Fibroblast of lung (primary cell): ENCODE data around the gene LTO1. TPM values are rescaled to one million over a fixed set of nuclear protein-coding genes. Genes with fewer than 3 reads are reported as not detected.

ENCODE experiments used
- DNase-seq, 2 donors: peaks; one replicate each; pipeline versions ENCODE4 v3.0.0 to v3.0.0-alpha.2; 2010; ENCODE audit warnings: low read depth in 2 of 2
- H2AFZ ChIP-seq: 2 replicates; pipeline ENCODE4 v1.5.1; 2012; ENCODE audit warnings: low read length, control low read depth, inconsistent platforms
- H3K27ac ChIP-seq: 2 replicates; pipeline ENCODE4 v1.5.1; 2011; ENCODE audit warnings: low read length, control low read depth; ENCODE audit not compliant: insufficient read depth
- H3K27me3 ChIP-seq: 2 replicates; pipeline ENCODE4 v1.5.1; 2011; ENCODE audit warnings: mild to moderate bottlenecking, low read length; ENCODE audit not compliant: control insufficient read depth, insufficient read depth
- H3K36me3 ChIP-seq: 2 replicates; pipeline ENCODE4 v1.5.1; 2011; ENCODE audit warnings: low read length; ENCODE audit not compliant: control insufficient read depth, insufficient read depth
- H3K4me1 ChIP-seq: 2 replicates; pipeline ENCODE4 v1.5.1; 2011; ENCODE audit warnings: low read length; ENCODE audit not compliant: control insufficient read depth, insufficient read depth; ENCODE audit errors: extremely low read depth
- H3K4me2 ChIP-seq: 2 replicates; pipeline ENCODE4 v1.5.1; 2011; ENCODE audit warnings: low read length, control low read depth; ENCODE audit not compliant: insufficient read depth; ENCODE audit errors: extremely low read depth
- H3K4me3 ChIP-seq, 4 experiments: fragments of 200-600 bp in 1 of 4; sonication (generic) in 1 of 4; replicated peaks in 1 of 4; 2 replicates each; pipeline ENCODE4 v1.5.1; 2011 to 2016; ENCODE audit warnings: low read length in 4 of 4, low read depth in 3 of 4, mild to moderate bottlenecking in 3 of 4, control low read depth in 2 of 4, inconsistent platforms in 1 of 4, mixed read lengths in 1 of 4; ENCODE audit not compliant: insufficient read depth in 1 of 4; ENCODE audit errors: control extremely low read depth in 1 of 4
- H3K79me2 ChIP-seq: 2 replicates; pipeline ENCODE4 v1.5.1; 2012; ENCODE audit warnings: mild to moderate bottlenecking, low read length, inconsistent platforms; ENCODE audit not compliant: control insufficient read depth, insufficient read depth
- H3K9ac ChIP-seq: 2 replicates; pipeline ENCODE4 v1.5.1; 2011; ENCODE audit warnings: mild to moderate bottlenecking, low read length, control low read depth; ENCODE audit not compliant: insufficient read depth
- H3K9me3 ChIP-seq: 2 replicates; pipeline ENCODE4 v1.5.1; 2012; ENCODE audit warnings: low read depth, low read length; ENCODE audit not compliant: control insufficient read depth, insufficient read depth
- H4K20me1 ChIP-seq: 2 replicates; pipeline ENCODE4 v1.5.1; 2011; ENCODE audit warnings: low read length; ENCODE audit not compliant: control insufficient read depth, insufficient read depth; ENCODE audit errors: extremely low read depth
- CTCF ChIP-seq, 2 donors: IDR thresholded peaks in 1 of 2; conservative IDR thresholded peaks in 1 of 2; 1 replicate in 1 of 2; 2 replicates in 1 of 2; pipeline ENCODE4 v1.5.1; 2011 to 2012; ENCODE audit warnings: low read length in 2 of 2, control low read depth in 1 of 2, inconsistent platforms in 1 of 2, low read depth in 1 of 2, mild to moderate bottlenecking in 1 of 2
- EZH2 ChIP-seq: IDR thresholded peaks from 2 replicates; pipeline ENCODE4 v1.5.1; 2012; ENCODE audit warnings: low read length, control low read depth, mild to moderate bottlenecking; ENCODE audit errors: missing control alignments
- polyA plus RNA-seq, 2 donors: library from polyadenylated mRNA; depleted of rRNA in 1 of 2; stranded (reverse) in 1 of 2; unstranded in 1 of 2; fragments of >200 nt; gene quantifications; 2 replicates each; pipeline ENCODE4 v1.2.1, GENCODE V29; 2011 to 2012; ENCODE audit warnings: missing spikeins in 1 of 2
- total RNA-seq: library from RNA; depleted of rRNA; stranded (reverse); fragments of >200 nt; gene quantifications from 2 replicates; pipeline ENCODE4 v1.2.1, GENCODE V29; 2014

The LTO1 gene
- total and polyA plus RNA-seq, 2 donors (not counting 1 experiment from before 2014, with no cell fraction given): 18.1 to 25.4 TPM

GRCh38 chr11:69640260-69640994 is 34.7 kb downstream of the LTO1 start:
- Histone ChIP-seq H3K79me2 (peaks cover 51% of the 10 kb centered on the region), H3K9me3 (no peaks in the 10 kb centered on the region), H3K27ac (peak overlapping the region; percentile 93), H3K4me3 (peak overlapping the region; percentile 55 to 98 (median 76)), H4K20me1 (peaks cover 2% of the 10 kb centered on the region), H3K27me3 (no peaks in the 10 kb centered on the region), H2AFZ (no peak overlapping the region), H3K4me1 (peaks cover 15% of the 10 kb centered on the region), H3K4me2 (peak overlapping the region; percentile 73), H3K36me3 (peaks cover 15% of the 10 kb centered on the region), H3K9ac (peak overlapping the region; percentile 67)
- peak in 1 of 2 donors; percentile 39 for DNase-seq
- TF ChIP-seq CTCF (conservative IDR thresholded peaks at IDR 0.05 in 1 of 2, IDR thresholded peaks at IDR 0.05 in 1 of 2; ENCODE audit: low read depth in 1 of 2, low read length in 2 of 2) (no peak), EZH2 (no peak)

- Histone ChIP-seq H3K9ac (peak overlapping the region; percentile 88), H3K27me3 (no peaks in the 10 kb centered on the region), H3K4me2 (peak overlapping the region; percentile 73), H3K9me3 (no peaks in the 10 kb centered on the region), H3K79me2 (peaks cover 45% of the 10 kb centered on the region), H3K4me3 (peak overlapping the region; percentile 61 to 98 (median 76)), H3K36me3 (peaks cover 13% of the 10 kb centered on the region), H2AFZ (no peak overlapping the region), H3K4me1 (peaks cover 15% of the 10 kb centered on the region), H3K27ac (peak overlapping the region; percentile 93), H4K20me1 (peaks cover 2% of the 10 kb centered on the region)
- DNase-seq: no peak
- no peak for TF ChIP-seq CTCF (conservative IDR thresholded peaks at IDR 0.05 in 1 of 2, IDR thresholded peaks at IDR 0.05 in 1 of 2; ENCODE audit: low read depth in 1 of 2, low read length in 2 of 2)
- TF ChIP-seq EZH2: no peak
These were observed 35.3 kb downstream of the LTO1 start for GRCh38 chr11:69639831-69640230.

GRCh38 chr11:69638941-69639681 is 36.0 kb downstream of the LTO1 start:
- TF ChIP-seq EZH2: no peak
- TF ChIP-seq CTCF (conservative IDR thresholded peaks at IDR 0.05 in 1 of 2, IDR thresholded peaks at IDR 0.05 in 1 of 2; ENCODE audit: low read depth in 1 of 2, low read length in 2 of 2): no peak
- Histone ChIP-seq H3K9ac (peak overlapping the region; percentile 88), H3K27me3 (no peaks in the 10 kb centered on the region), H4K20me1 (peaks cover 2% of the 10 kb centered on the region), H3K36me3 (peaks cover 9% of the 10 kb centered on the region), H3K79me2 (peaks cover 37% of the 10 kb centered on the region), H3K27ac (peak overlapping the region; percentile 93), H3K4me1 (peaks cover 11% of the 10 kb centered on the region), H3K9me3 (no peaks in the 10 kb centered on the region), H2AFZ (no peak overlapping the region), H3K4me3 (peak overlapping the region; percentile 61 to 98 (median 76)), H3K4me2 (peak overlapping the region; percentile 89)
- peak; percentile 97 for DNase-seq
